IMR-90 (cell line): ENCODE data around the gene SLC2A14. TPM values are rescaled to one million over a fixed set of nuclear protein-coding genes. Genes with fewer than 3 reads are reported as not detected.
A peak's percentile ranks its signal among the peaks of the same experiment; 100 is the strongest.

ENCODE experiments used
- ATAC-seq: fragments of 200-7000 bp; cut with Tn5 transposase; 2 replicates; pipeline ENCODE4 v1.9.1; 2020; ENCODE audit warnings: low read depth, mild to moderate bottlenecking, moderate library complexity
- BruUV-seq: library from RNA; stranded (reverse); fragments of 400-500 nt; replicated peaks from 2 replicates; lab custom pipeline; 2021; lab: Mats Ljungman, UMichigan
- CTCF ChIA-PET: fragments of 300-600 bp; formaldehyde crosslinking; extraction: SDS; loops from one replicate; lab custom pipeline; 2021; ENCODE audit warnings: antibody characterized with exemption; lab: Yijun Ruan, JAX
- POLR2A ChIA-PET: fragments of 300-600 bp; sonication (Branson Sonifier 250); formaldehyde crosslinking; loops from one replicate; lab custom pipeline; 2022; ENCODE audit warnings: antibody characterized with exemption; ENCODE audit not compliant: unreplicated experiment; lab: Charles Lee
- DNase-seq: peaks from one replicate; pipeline ENCODE4 v3.0.0; 2013
- H2AFZ ChIP-seq: replicated peaks from 2 replicates; pipeline ENCODE3; 2013; ENCODE audit warnings: low read length, mild to moderate bottlenecking; ENCODE audit not compliant: poor library complexity
- H2AK5ac ChIP-seq: 2 replicates; pipeline ENCODE4 v1.6.1; 2013; ENCODE audit warnings: low read depth, low read length, inconsistent platforms
- H2AK9ac ChIP-seq: replicated peaks from 2 replicates; pipeline ENCODE3; 2013; ENCODE audit warnings: mild to moderate bottlenecking, low read depth, low read length, moderate library complexity; ENCODE audit not compliant: poor library complexity
- H2BK120ac ChIP-seq: 2 replicates; pipeline ENCODE4 v1.6.1; 2013; ENCODE audit warnings: low read depth, low read length, inconsistent platforms
- H2BK15ac ChIP-seq: 3 replicates; pipeline ENCODE4 v1.6.1; 2013; ENCODE audit warnings: low read depth, low read length, inconsistent platforms
- H2BK20ac ChIP-seq: 2 replicates; pipeline ENCODE4 v1.6.1; 2013; ENCODE audit warnings: low read depth, mild to moderate bottlenecking, inconsistent platforms, low read length, moderate library complexity
- H2BK5ac ChIP-seq: 2 replicates; pipeline ENCODE4 v1.6.1; 2013; ENCODE audit warnings: mild to moderate bottlenecking, low read depth, low read length, inconsistent platforms; ENCODE audit not compliant: poor library complexity, severe bottlenecking
- H3K14ac ChIP-seq: replicated peaks from 2 replicates; pipeline ENCODE4 v1.6.1; 2013; ENCODE audit warnings: low read depth, low read length, inconsistent platforms
- H3K18ac ChIP-seq: 2 replicates; pipeline ENCODE4 v1.6.1; 2013; ENCODE audit warnings: low read depth, low read length, control low read depth
- H3K23ac ChIP-seq: 2 replicates; pipeline ENCODE4 v1.6.1; 2013; ENCODE audit warnings: low read depth, low read length, inconsistent platforms
- H3K27ac ChIP-seq: 2 replicates; pipeline ENCODE4 v1.5.1; 2013; ENCODE audit warnings: mild to moderate bottlenecking, control low read depth, low read length; ENCODE audit not compliant: insufficient read depth
- H3K27me3 ChIP-seq: 2 replicates; pipeline ENCODE4 v1.6.1; 2013; ENCODE audit warnings: low read length; ENCODE audit not compliant: control insufficient read depth, insufficient read depth
- H3K36me3 ChIP-seq: 2 replicates; pipeline ENCODE4 v1.6.1; 2013; ENCODE audit warnings: low read length, mixed read lengths; ENCODE audit not compliant: control insufficient read depth, insufficient read depth
- H3K4ac ChIP-seq: 2 replicates; pipeline ENCODE4 v1.6.1; 2013; ENCODE audit warnings: low read depth, low read length, inconsistent platforms
- H3K4me1 ChIP-seq: 2 replicates; pipeline ENCODE4 v1.6.1; 2013; ENCODE audit warnings: low read length, mixed read lengths; ENCODE audit not compliant: control insufficient read depth, insufficient read depth
- H3K4me2 ChIP-seq: 2 replicates; pipeline ENCODE4 v1.6.1; 2013; ENCODE audit warnings: low read depth, mild to moderate bottlenecking, control low read depth, low read length, moderate library complexity
- H3K4me3 ChIP-seq: 2 replicates; pipeline ENCODE4 v1.5.1; 2013; ENCODE audit warnings: low read depth, mild to moderate bottlenecking, control low read depth, low read length, moderate library complexity; ENCODE audit not compliant: insufficient read depth
- H3K56ac ChIP-seq: 2 replicates; pipeline ENCODE4 v1.6.1; 2013; ENCODE audit warnings: low read length, inconsistent platforms; ENCODE audit not compliant: insufficient read depth; ENCODE audit errors: extremely low read depth
- H3K79me1 ChIP-seq, 2 experiments: 2 replicates each; pipeline ENCODE4 v1.6.1; 2013; ENCODE audit warnings: low read length in 2 of 2, inconsistent platforms in 1 of 2, low read depth in 1 of 2
- H3K9ac ChIP-seq: 2 replicates; pipeline ENCODE4 v1.6.1; 2013; ENCODE audit warnings: low read depth, low read length, control low read depth
- H3K9me1 ChIP-seq: 2 replicates; pipeline ENCODE4 v1.6.1; 2013; ENCODE audit warnings: low read length, inconsistent platforms; ENCODE audit not compliant: insufficient read depth
- H3K9me3 ChIP-seq: 2 replicates; pipeline ENCODE4 v1.6.1; 2013; ENCODE audit warnings: low read length; ENCODE audit not compliant: control insufficient read depth, insufficient read depth
- H4K20me1 ChIP-seq: 2 replicates; pipeline ENCODE4 v1.6.1; 2013; ENCODE audit warnings: low read length, inconsistent platforms; ENCODE audit not compliant: insufficient read depth
- H4K5ac ChIP-seq: 2 replicates; pipeline ENCODE4 v1.6.1; 2013; ENCODE audit warnings: mild to moderate bottlenecking, low read depth, low read length, control low read depth
- H4K8ac ChIP-seq, 2 experiments: 2 replicates each; pipeline ENCODE4 v1.6.1; 2013; ENCODE audit warnings: low read depth in 2 of 2, low read length in 2 of 2, control low read depth in 1 of 2, inconsistent platforms in 1 of 2
- H4K91ac ChIP-seq: 2 replicates; pipeline ENCODE4 v1.6.1; 2013; ENCODE audit warnings: low read depth, low read length, inconsistent platforms; ENCODE audit not compliant: insufficient read depth
- BHLHE40 ChIP-seq: fragments of 150-350 bp; IDR thresholded peaks from 2 replicates; pipeline ENCODE4 v1.6.1; 2016; ENCODE audit warnings: mild to moderate bottlenecking, low read depth, low read length
- CEBPB ChIP-seq: IDR thresholded peaks from 2 replicates; pipeline ENCODE4 v1.6.1; 2012; ENCODE audit warnings: low read depth, low read length, improper control_type of control experiment
- CHD1 ChIP-seq: IDR thresholded peaks from 2 replicates; pipeline ENCODE4 v1.6.1; 2012; ENCODE audit warnings: low read depth, low read length, improper control_type of control experiment
- ELK1 ChIP-seq: fragments of 150-350 bp; IDR thresholded peaks from 2 replicates; pipeline ENCODE4 v1.6.1; 2016; ENCODE audit warnings: low read depth, mild to moderate bottlenecking, low read length, moderate library complexity, borderline replicate concordance
- FOS ChIP-seq: fragments of 150-350 bp; IDR thresholded peaks from 2 replicates; pipeline ENCODE4 v1.6.1; 2016; ENCODE audit warnings: low read depth, low read length
- MAFK ChIP-seq: IDR thresholded peaks from 2 replicates; pipeline ENCODE4 v1.6.1; 2012; ENCODE audit warnings: low read depth, low read length, improper control_type of control experiment
- MAZ ChIP-seq: IDR thresholded peaks from 2 replicates; pipeline ENCODE4 v1.6.1; 2012; ENCODE audit warnings: low read depth, mild to moderate bottlenecking, low read length, improper control_type of control experiment, moderate library complexity, borderline replicate concordance
- MXI1 ChIP-seq: IDR thresholded peaks from 2 replicates; pipeline ENCODE4 v1.6.1; 2012; ENCODE audit warnings: low read depth, mild to moderate bottlenecking, low read length, moderate library complexity, borderline replicate concordance
- NFE2L2 ChIP-seq: fragments of 150-350 bp; IDR thresholded peaks from 2 replicates; pipeline ENCODE4 v1.6.1; 2016; ENCODE audit warnings: low read depth, mild to moderate bottlenecking, low read length
- POLR2A ChIP-seq: IDR thresholded peaks from 2 replicates; pipeline ENCODE4 v1.6.1; 2012; ENCODE audit warnings: mild to moderate bottlenecking, low read depth, low read length
- RAD21 ChIP-seq: IDR thresholded peaks from 2 replicates; pipeline ENCODE4 v1.6.1; 2012; ENCODE audit warnings: low read length, improper control_type of control experiment
- RCOR1 ChIP-seq: IDR thresholded peaks from 2 replicates; pipeline ENCODE4 v1.6.1; 2012; ENCODE audit warnings: mild to moderate bottlenecking, low read length, improper control_type of control experiment; ENCODE audit not compliant: insufficient replicate concordance
- RFX5 ChIP-seq: IDR thresholded peaks from 2 replicates; pipeline ENCODE4 v1.8.0; 2012; ENCODE audit warnings: low read depth, mild to moderate bottlenecking, low read length, moderate library complexity
- SMC3 ChIP-seq: fragments of 150-350 bp; IDR thresholded peaks from 2 replicates; pipeline ENCODE4 v1.6.1; 2016; ENCODE audit warnings: low read depth, mild to moderate bottlenecking, antibody characterized with exemption, low read length, moderate library complexity
- USF2 ChIP-seq: fragments of 150-350 bp; IDR thresholded peaks from 2 replicates; pipeline ENCODE4 v1.6.1; 2017; ENCODE audit warnings: mild to moderate bottlenecking, antibody characterized with exemption, low read length, low read depth
- WGBS, 2 experiments: methylation state at CpG; one replicate each; pipeline versions ENCODE4 v1.1.5 to v1.1.7; 2013; ENCODE audit warnings: missing lambda C conversion rate in 2 of 2; ENCODE audit not compliant: insufficient read length in 1 of 2; ENCODE audit errors: extremely low coverage in 2 of 2; 5-methylcytosine and 5-hydroxymethylcytosine counted together
- dilution Hi-C: fragments of 300-500 bp; cut with HindIII; formaldehyde crosslinking; loops from one replicate; pipeline ENCODE4 v1.14.3; 2018; ENCODE audit warnings: low sequenced_read_pairs; ENCODE audit not compliant: unreplicated experiment
- in situ Hi-C: fragments of 300-500 bp; cut with MboI; formaldehyde crosslinking; loops from 3 replicates; pipeline ENCODE4 v1.14.3; 2019; ENCODE audit warnings: low sequenced_read_pairs, inconsistent platforms, mixed read lengths
- intact Hi-C: fragments of 100-400 bp; cut with micrococcal nuclease; formaldehyde crosslinking; loops from 2 replicates; pipeline ENCODE4 v1.10.0; 2022
- polyA plus RNA-seq, 3 experiments: library from polyadenylated mRNA; depleted of rRNA; stranded (reverse); fragments of >200 nt; gene quantifications; 2 replicates each; pipeline ENCODE4 v1.2.3, GENCODE V29; 2012; ENCODE audit warnings: low replicate concordance in 1 of 3
- total RNA-seq: library from RNA; depleted of rRNA; stranded (reverse); fragments of >200 nt; gene quantifications from 2 replicates; pipeline ENCODE4 v1.2.3, GENCODE V29; 2012
- TF ChIP-seq, protein P1 (sequence below): conservative IDR thresholded peaks from 2 replicates; pipeline ENCODE4 v1.5.1; 2012; ENCODE audit warnings: mild to moderate bottlenecking, low read depth, low read length, improper control_type of control experiment

The SLC2A14 gene
- total and polyA plus RNA-seq, 2 of the 4 experiments (the other 2 are of a cell fraction), result 0.05 TPM; not detected in 1

DNA sequence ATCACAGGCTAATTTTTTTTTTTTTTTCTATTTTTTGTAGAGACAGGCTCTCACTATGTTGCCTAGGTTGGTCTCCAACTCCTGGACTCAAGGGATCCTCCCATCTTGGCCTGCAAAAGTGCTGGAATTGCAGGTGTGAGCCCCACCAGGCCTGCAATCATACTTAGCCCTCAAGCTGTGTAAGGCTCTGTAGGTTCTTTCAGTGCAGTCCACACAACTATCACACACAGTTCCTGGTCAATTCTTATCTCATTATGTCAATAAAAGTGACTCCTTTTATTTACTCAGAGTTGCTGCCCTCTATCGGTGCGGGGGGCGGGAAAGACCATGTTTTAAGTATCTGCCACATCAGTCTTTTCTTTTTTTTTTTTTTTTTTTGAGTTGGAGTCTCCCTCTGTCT is 34.3 kb upstream of the SLC2A14 start:
- no CpG with 5 or more reads among the region's 3 CpGs for WGBS, 2 experiments
- intact Hi-C loops (loop anchor here (1.0 kb wide), 1 partner anchor 47 kb away; no protein-coding TSS in a partner anchor), dilution Hi-C loops (no loop called here), in situ Hi-C loops (no loop called here)
- Histone ChIP-seq H4K91ac (no peak overlapping the region), H2BK15ac (no peak overlapping the region), H3K9ac (no peak overlapping the region), H3K9me1 (no peaks in the 10 kb centered on the region), H3K9me3 (no peaks in the 10 kb centered on the region), H3K4me3 (no peak overlapping the region), H4K8ac (no peak overlapping the region), H2BK20ac (no peak overlapping the region), H3K14ac (no peak overlapping the region), H3K27ac (no peak overlapping the region), H2AK9ac (no peak overlapping the region), H3K4me2 (no peak overlapping the region), H3K4ac (no peak overlapping the region), H3K18ac (no peak overlapping the region), H3K4me1 (no peaks in the 10 kb centered on the region), H3K36me3 (no peaks in the 10 kb centered on the region), H3K27me3 (no peaks in the 10 kb centered on the region), H3K79me1 (no peaks in the 10 kb centered on the region), H3K56ac (no peak overlapping the region), H2BK5ac (no peak overlapping the region), H4K20me1 (no peaks in the 10 kb centered on the region), H2BK120ac (no peak overlapping the region), H2AK5ac (no peak overlapping the region), H2AFZ (no peak overlapping the region), H4K5ac (no peak overlapping the region), H3K23ac (no peak overlapping the region)
- DNase-seq, result peak; percentile 61
- BruUV-seq, result no TSS peak
- TF ChIP-seq ELK1 (no peak), RCOR1 (no peak), FOS (no peak), SMC3 (peak; percentile 29; the same call in 1 of the 2 replicates), RFX5 (no peak), USF2 (no peak), CHD1 (no peak), RAD21 (peak; percentile 25), CEBPB (no peak), NFE2L2 (no peak), MXI1 (no peak), MAZ (no peak), MAFK (no peak), BHLHE40 (no peak), POLR2A (no peak)
- TF ChIP-seq, protein P1, sequence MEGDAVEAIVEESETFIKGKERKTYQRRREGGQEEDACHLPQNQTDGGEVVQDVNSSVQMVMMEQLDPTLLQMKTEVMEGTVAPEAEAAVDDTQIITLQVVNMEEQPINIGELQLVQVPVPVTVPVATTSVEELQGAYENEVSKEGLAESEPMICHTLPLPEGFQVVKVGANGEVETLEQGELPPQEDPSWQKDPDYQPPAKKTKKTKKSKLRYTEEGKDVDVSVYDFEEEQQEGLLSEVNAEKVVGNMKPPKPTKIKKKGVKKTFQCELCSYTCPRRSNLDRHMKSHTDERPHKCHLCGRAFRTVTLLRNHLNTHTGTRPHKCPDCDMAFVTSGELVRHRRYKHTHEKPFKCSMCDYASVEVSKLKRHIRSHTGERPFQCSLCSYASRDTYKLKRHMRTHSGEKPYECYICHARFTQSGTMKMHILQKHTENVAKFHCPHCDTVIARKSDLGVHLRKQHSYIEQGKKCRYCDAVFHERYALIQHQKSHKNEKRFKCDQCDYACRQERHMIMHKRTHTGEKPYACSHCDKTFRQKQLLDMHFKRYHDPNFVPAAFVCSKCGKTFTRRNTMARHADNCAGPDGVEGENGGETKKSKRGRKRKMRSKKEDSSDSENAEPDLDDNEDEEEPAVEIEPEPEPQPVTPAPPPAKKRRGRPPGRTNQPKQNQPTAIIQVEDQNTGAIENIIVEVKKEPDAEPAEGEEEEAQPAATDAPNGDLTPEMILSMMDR, result peak; percentile 52
- peak; percentile 73 for ATAC-seq
- ChIA-PET CTCF (interaction anchor here (0.6 to 1.1 kb wide), 2 partner anchors 13 to 16 kb away, joined by 3 read pairs; no protein-coding TSS in a partner anchor), POLR2A (no interaction called here)
